Muscle layer of colon (tissue), 2 donors: ENCODE results near the gene ZHX3.
"Not testable (repeated sequence)": the region's sequence is repeated elsewhere in the genome, so short reads cannot be mapped to it uniquely, and the experiment has no call there.

ENCODE experiments used
- H3K27ac ChIP-seq: one replicate; pipeline ENCODE4 v1.7.0; 2013; ENCODE audit warnings: low read depth, mild to moderate bottlenecking, low read length, moderate library complexity
- H3K27me3 ChIP-seq, 2 donors: one replicate each; pipeline ENCODE4 v1.7.0; 2013; ENCODE audit warnings: low read length in 2 of 2, mild to moderate bottlenecking in 2 of 2; ENCODE audit not compliant: insufficient read depth in 2 of 2, control insufficient read depth in 1 of 2
- H3K36me3 ChIP-seq: one replicate; pipeline ENCODE4 v1.7.0; 2013; ENCODE audit warnings: mild to moderate bottlenecking, low read length; ENCODE audit not compliant: insufficient read depth
- H3K4me1 ChIP-seq: one replicate; pipeline ENCODE4 v1.7.0; 2013; ENCODE audit warnings: mild to moderate bottlenecking, low read length; ENCODE audit not compliant: insufficient read depth
- H3K4me3 ChIP-seq, 2 donors: one replicate each; pipeline ENCODE4 v1.7.0; 2013; ENCODE audit warnings: low read length in 2 of 2, low read depth in 1 of 2, mild to moderate bottlenecking in 1 of 2, moderate library complexity in 1 of 2
- H3K9ac ChIP-seq: one replicate; pipeline ENCODE4 v1.7.0; 2013; ENCODE audit warnings: low read length
- H3K9me3 ChIP-seq: one replicate; pipeline ENCODE4 v1.7.0; 2013; ENCODE audit warnings: mild to moderate bottlenecking, low read length
- donor health status: abdominal sarcoma.
- donor health status: Adenocarcinoma of cecum.

The ZHX3 gene

GRCh38 chr20:41139227-41140093 is 178.1 kb downstream of the ZHX3 start:
- H3K9me3 ChIP-seq: no peaks in the 10 kb centered on the region
- peak overlapping the region; percentile 87 for H3K9ac ChIP-seq
- peak overlapping the region in 1 of 2 donors; percentile 84 for H3K4me3 ChIP-seq
- H3K36me3 ChIP-seq: no peaks in the 10 kb centered on the region
- H3K27ac ChIP-seq: peak overlapping the region; percentile 96
- H3K4me1 ChIP-seq: peaks cover 56% of the 10 kb centered on the region
- no peaks in the 10 kb centered on the region for H3K27me3 ChIP-seq

DNA sequence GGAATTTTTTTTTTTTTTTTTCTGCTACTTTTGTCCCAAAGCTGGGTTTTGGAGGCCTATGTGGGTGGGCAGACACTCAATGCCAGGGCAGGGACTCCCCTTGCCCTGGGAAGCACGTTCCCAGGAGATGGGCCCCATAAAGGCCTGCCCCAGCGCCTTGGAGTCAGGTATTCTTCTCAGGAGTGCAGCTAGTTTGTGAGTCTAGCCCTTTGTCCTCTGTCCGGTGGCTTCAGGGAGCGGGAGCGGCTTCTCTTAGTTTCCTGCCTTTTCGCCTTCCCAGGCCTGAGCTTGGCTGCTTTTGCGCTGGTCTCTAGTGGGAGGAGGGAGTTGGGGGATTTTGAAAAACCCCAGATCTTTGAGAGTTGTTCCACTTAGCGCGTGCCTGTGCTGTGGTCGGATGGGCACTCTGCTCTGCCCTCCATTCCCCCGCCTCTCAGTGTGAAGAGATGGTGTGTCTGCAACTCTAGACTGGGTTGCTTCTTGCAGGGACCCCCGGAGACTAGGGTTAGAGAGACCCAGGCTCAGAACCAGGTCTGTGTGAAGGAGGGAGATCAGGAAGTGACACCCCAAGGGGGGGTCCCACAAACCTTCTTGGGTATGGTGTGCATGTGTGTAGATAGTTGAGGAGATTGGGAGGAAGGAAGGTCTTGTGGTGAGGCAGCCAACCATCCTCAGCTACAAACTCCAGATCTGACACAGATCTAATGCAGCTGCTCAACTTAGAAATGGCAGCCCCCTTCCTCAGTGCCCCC is 178.9 kb downstream of the ZHX3 start:
- Histone ChIP-seq H3K4me1 (peaks cover 56% of the 10 kb centered on the region), H3K36me3 (no peaks in the 10 kb centered on the region), H3K4me3 (peak overlapping the region; percentile 78 to 84), H3K9me3 (no peaks in the 10 kb centered on the region), H3K9ac (peak overlapping the region; percentile 87), H3K27ac (peak overlapping the region; percentile 96), H3K27me3 (no peaks in the 10 kb centered on the region)

DNA sequence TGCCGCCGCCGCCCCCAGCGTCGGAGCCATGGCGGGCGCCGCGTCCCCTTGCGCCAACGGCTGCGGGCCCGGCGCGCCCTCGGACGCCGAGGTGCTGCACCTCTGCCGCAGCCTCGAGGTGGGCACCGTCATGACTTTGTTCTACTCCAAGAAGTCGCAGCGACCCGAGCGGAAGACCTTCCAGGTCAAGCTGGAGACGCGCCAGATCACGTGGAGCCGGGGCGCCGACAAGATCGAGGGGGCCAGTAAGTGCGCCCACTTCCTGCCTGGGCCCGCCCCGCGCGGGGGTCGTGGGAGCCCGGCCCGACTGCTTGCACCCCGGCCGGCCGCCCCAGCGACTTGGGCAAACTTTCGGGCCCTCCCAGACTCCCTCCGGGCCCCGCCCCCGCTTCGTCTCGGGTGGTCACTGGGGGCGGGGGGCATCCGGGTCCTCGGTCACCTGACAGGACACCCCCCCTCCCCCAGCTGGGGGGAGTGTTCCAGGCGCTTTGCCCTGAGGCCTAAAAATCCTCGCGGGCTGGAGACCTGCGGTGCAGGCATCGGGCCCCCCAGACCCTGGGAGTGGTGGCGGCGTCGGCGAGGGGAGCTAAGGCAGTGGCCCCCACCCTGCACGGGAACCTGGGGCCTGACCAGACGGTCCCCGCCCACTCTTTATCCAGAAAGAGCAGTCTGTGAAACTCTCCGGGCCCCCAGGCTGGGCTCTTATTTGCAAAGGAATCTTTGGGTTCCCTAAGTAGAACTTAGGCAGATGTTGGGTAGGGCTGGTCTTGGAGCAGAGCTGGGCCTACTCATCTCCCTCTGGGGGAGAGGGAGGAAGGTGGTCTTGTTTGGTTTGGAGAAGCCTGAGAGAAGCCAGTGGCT is 179.7 kb downstream of the ZHX3 start:
- Histone ChIP-seq H3K27me3 (no peaks in the 10 kb centered on the region), H3K9ac (peak overlapping the region; percentile 87), H3K4me1 (peaks cover 51% of the 10 kb centered on the region), H3K9me3 (no peaks in the 10 kb centered on the region), H3K36me3 (no peaks in the 10 kb centered on the region), H3K4me3 (peak overlapping the region; percentile 78 to 84), H3K27ac (peak overlapping the region; percentile 96)

- peak within 1 kb of the TSS; percentile 96 for H3K27ac ChIP-seq
- H3K4me3 ChIP-seq: peak within 1 kb of the TSS; percentile 78 to 84
- H3K36me3 ChIP-seq: no peaks in the 10 kb centered on the region
- H3K9ac ChIP-seq: peak within 1 kb of the TSS; percentile 87
- H3K27me3 ChIP-seq: no peaks in the 10 kb centered on the region
- no peaks in the 10 kb centered on the region for H3K9me3 ChIP-seq
- peaks cover 45% of the 10 kb centered on the region for H3K4me1 ChIP-seq
Measured at GRCh38 chr20:41136680-41137613, 180.6 kb downstream of the ZHX3 start, which contains the start of gene PLCG1. Gene PLCG1, plus strand, starts transcription at chr20:41137543. Its CDS starts 99 bp downstream, at chr20:41137642.

DNA sequence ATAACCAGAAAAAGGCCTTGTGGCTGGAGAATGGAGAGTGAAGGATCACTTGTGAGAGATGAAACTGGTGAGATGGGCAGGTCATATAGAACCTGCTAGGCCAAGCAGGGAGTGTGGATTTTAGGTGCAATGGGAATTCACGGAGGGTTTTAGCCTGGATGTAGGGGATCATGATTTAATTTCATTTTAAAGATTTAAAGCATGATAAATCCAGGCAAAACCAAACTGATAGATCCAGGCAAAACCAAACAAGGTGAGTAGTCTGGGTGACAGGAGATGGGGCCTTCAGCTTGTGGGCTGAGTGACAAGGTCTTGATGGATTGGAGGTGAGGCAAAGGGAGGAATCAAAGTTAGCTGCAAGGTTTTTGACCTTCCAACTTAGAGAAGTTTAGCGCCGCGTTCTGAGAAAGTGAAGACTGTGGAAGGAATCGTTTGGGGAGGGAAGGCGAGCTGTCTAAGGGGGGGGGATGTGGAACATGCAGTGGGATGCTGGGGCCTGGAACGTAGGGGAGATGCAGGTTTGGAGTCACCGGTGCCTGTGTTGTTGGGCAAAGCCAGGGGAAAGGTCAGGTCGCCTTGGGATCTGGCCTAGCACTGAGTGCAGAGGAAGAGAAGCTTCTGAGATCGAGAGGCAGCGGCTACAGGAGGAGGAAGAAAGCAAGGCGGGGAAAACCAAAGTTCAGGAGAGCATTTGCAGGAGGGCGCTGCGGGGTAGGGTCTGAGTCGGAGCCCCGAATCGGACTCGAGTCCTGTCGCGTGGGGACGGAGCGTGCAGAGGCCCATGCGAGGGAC is 181.4 kb downstream of the ZHX3 start:
- Histone ChIP-seq H3K27ac (peak overlapping the region; percentile 62), H3K9me3 (no peaks in the 10 kb centered on the region), H3K9ac (peak overlapping the region; percentile 48), H3K4me3 (peak overlapping the region; percentile 69 to 72), H3K36me3 (no peaks in the 10 kb centered on the region), H3K4me1 (peaks cover 36% of the 10 kb centered on the region), H3K27me3 (no peaks in the 10 kb centered on the region)

DNA sequence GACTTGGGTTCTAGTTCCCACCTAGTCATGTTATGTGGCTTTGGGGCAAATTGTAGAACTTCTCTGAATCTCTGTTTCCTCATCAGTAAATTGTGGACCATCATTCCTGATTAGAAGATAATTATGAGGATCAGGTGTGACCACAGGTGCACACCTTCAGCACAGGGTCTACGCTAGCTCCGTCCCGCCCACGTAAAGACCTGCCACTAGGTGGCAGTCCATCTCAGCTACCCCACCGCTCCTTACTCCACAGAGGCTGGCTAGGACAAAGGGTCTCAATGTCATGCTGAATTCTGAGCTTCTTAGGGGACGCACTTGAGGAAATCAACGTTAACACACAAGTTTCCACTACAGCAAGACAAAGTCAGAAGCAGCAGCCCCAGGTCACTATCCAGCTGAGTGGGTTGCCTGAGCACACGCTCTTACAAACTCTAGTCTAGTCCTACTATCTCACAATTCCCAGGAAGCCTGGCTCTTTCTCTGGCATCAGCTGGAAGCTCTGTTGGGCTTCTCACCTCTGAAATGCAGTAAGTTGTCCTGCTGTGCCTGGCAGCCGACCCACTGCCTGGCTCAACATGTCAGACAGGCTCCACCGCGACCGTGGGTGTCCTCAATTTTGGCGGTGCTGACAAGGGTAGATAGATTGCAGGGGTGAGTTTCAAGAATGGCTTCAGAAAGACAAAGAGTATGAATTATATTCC is 182.2 kb downstream of the ZHX3 start:
- Histone ChIP-seq H3K4me1 (peaks cover 29% of the 10 kb centered on the region), H3K9ac (no peak overlapping the region), H3K36me3 (no peaks in the 10 kb centered on the region), H3K27ac (no peak overlapping the region), H3K9me3 (no peaks in the 10 kb centered on the region), H3K4me3 (no peak overlapping the region), H3K27me3 (no peaks in the 10 kb centered on the region)

GRCh38 chr20:41134362-41135186 is 183.0 kb downstream of the ZHX3 start:
- Histone ChIP-seq H3K4me1 (peaks cover 22% of the 10 kb centered on the region), H3K4me3 (no peak overlapping the region), H3K27me3 (no peaks in the 10 kb centered on the region), H3K9me3 (no peaks in the 10 kb centered on the region), H3K27ac (no peak overlapping the region), H3K36me3 (no peaks in the 10 kb centered on the region), H3K9ac (no peak overlapping the region)

DNA sequence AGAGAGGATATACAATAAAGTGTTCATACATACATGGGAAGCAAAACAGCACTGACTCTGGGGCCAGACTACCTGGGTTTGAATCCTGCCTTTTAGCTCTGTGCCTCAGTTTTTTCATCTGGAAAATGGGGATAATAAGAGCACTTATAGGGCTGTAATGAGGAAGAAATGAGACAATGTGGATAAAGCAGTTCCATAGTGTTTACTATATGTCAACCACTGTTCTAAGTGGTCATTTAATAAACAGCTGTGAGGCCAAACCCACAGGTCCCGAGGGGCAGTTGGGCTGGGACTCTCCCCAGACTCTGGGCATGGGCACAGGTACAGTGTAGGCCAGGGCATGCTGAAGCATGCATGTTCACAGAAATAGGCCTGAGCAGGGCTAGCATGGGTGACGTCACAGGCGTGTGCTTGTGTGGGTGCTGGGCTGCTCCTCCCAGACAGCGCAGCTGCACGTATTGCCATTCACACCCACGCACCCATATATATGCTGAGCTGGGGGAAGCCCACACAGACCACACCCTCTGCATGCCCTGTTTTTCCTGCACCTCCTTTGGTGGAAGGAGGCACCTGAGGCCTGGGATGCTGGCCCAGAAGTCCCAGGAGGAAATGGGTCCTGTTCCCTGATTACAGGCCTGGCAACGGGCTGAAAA is 183.7 kb downstream of the ZHX3 start:
- H3K9me3 ChIP-seq: no peaks in the 10 kb centered on the region
- H3K9ac ChIP-seq: no peak overlapping the region
- H3K36me3 ChIP-seq: no peaks in the 10 kb centered on the region
- peaks cover 15% of the 10 kb centered on the region for H3K4me1 ChIP-seq
- no peaks in the 10 kb centered on the region for H3K27me3 ChIP-seq
- no peak overlapping the region for H3K27ac ChIP-seq
- H3K4me3 ChIP-seq: no peak overlapping the region

DNA sequence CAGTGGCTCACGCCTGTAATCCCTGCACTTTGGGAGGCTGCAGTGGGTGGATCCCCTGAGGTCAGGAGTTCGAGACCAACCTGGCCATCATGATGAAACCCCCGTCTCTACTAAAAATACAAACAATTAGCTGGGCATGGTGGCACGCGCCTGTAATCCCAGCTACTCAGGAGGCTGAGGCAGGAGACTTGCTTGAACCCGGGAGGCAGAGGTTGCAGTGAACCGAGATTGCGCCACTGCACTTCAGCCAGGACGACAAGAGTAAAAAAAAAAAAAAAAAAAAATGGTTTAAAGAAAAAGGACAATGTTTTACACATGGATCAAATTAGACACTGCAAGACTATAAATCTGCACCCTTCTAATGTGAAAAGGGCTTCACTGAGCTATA is 185.1 kb downstream of the ZHX3 start:
- not testable (repeated sequence) for H3K27me3 ChIP-seq, H3K4me3 ChIP-seq, H3K9ac ChIP-seq, H3K27ac ChIP-seq, H3K36me3 ChIP-seq, H3K9me3 ChIP-seq, H3K4me1 ChIP-seq
